Stimulated activated naive CD8-positive, alpha-beta T cell treated with anti-CD3 and anti-CD28 coated beads, Interleukin-15, Interleukin-2, amounts not matched to agents 100 ng/mL and 50 ng/mL, for 24 hours (primary cell): ENCODE data around the gene H2AZ2.
"Not testable (repeated sequence)": the region's sequence is repeated elsewhere in the genome, so short reads cannot be mapped to it uniquely, and the experiment has no call there.

Experiments
- H3K27ac Mint-ChIP-seq: one replicate; pipeline ENCODE4 v1.8.0; 2021; ENCODE audit warnings: mild to moderate bottlenecking, mixed read lengths
- H3K27me3 Mint-ChIP-seq: one replicate; pipeline ENCODE4 v1.8.0; 2021; ENCODE audit warnings: mixed read lengths
- H3K36me3 Mint-ChIP-seq: one replicate; pipeline ENCODE4 v1.8.0; 2021; ENCODE audit warnings: low read depth, mixed read lengths
- H3K4me1 Mint-ChIP-seq: one replicate; pipeline ENCODE4 v1.8.0; 2021; ENCODE audit warnings: low read depth, mixed read lengths
- H3K4me3 Mint-ChIP-seq: one replicate; pipeline ENCODE4 v1.8.0; 2021; ENCODE audit warnings: mild to moderate bottlenecking, mixed read lengths
- H3K9me3 Mint-ChIP-seq: one replicate; pipeline ENCODE4 v1.8.0; 2021; ENCODE audit warnings: mixed read lengths

H2AZ2 gene

GRCh38 chr7:44881066-44881600 lies 33.2 kb upstream of the H2AZ2 start:
- Mint-ChIP-seq H3K4me3 (peak overlapping the region; percentile 97), H3K27me3 (no peaks in the 10 kb centered on the region), H3K27ac (peak overlapping the region; percentile 81), H3K36me3 (peaks cover 80% of the 10 kb centered on the region), H3K9me3 (no peaks in the 10 kb centered on the region), H3K4me1 (peaks cover 65% of the 10 kb centered on the region)

- peak overlapping the region; percentile 97 for H3K4me3 Mint-ChIP-seq
- peaks cover 62% of the 10 kb centered on the region for H3K4me1 Mint-ChIP-seq
- peaks cover 79% of the 10 kb centered on the region for H3K36me3 Mint-ChIP-seq
- H3K9me3 Mint-ChIP-seq, result no peaks in the 10 kb centered on the region
- no peaks in the 10 kb centered on the region for H3K27me3 Mint-ChIP-seq
- peak overlapping the region; percentile 81 for H3K27ac Mint-ChIP-seq
Observed at GRCh38 chr7:44880317-44881018, 32.6 kb upstream of the H2AZ2 start.

DNA sequence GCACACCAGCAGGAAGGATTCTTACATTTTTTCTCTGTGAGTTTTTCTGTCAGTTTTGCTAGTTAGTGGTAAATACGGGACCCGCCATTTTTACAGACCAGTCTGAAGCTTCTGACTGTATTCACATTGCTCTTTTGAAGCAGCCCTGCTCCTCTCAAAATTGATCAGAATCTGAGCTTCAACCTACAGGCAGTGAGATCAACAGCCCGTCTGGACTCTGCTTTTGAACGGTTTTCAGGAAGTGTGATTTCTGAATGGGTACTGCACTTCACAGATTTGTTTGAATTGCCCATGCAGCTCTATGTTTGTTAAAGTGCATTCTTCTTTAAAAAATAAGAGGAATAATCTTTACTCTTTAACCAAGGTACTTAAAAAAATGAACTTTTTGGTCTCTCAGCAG lies 28.5 kb upstream of the H2AZ2 start:
- Mint-ChIP-seq H3K36me3 (peaks cover 47% of the 10 kb centered on the region), H3K9me3 (no peaks in the 10 kb centered on the region), H3K4me1 (peaks cover 39% of the 10 kb centered on the region), H3K27me3 (no peaks in the 10 kb centered on the region), H3K27ac (no peak overlapping the region), H3K4me3 (no peak overlapping the region)

DNA sequence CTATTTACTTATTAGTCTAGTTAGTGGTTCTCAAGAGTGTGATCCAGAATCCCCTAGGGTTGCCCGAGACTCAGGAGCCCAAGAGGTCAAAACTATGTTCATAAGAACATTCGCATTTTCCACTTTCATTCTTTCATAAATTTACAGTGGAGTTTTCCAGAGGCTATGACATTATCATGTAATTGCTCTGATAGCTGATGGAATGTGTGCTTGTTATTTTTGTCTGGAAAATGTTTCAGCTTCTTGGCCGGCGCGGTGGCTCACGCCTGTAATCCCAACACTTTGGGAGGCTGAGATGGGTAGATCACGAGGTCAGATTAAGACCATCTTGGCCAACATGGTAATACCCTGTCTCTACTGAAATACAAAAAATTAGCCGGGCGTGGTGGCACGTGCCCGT lies 27.4 kb upstream of the H2AZ2 start:
- Mint-ChIP-seq H3K4me1 (peaks cover 28% of the 10 kb centered on the region), H3K4me3 (no peak overlapping the region), H3K27ac (no peak overlapping the region), H3K36me3 (peaks cover 36% of the 10 kb centered on the region), H3K27me3 (no peaks in the 10 kb centered on the region), H3K9me3 (no peaks in the 10 kb centered on the region)

DNA sequence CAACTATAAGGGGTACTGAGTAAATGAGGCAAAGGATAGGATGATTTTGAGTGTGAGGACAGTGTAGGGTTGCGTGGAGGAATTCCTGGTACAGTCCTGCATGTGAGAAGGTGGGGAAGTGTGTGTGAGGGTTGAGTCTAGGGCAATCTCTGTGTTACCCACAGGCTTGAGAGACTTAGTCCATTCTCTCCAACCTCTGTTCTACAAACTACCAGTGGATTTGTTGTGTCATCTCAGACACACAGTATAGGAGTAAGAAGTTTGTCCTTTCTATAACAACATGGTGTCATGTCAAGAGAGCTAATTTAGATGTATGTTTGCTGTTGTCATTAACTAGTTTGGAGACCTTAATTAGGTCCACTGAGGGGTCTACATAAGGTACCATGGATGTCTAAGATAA lies 24.9 kb upstream of the H2AZ2 start:
- no peaks in the 10 kb centered on the region for H3K27me3 Mint-ChIP-seq
- H3K27ac Mint-ChIP-seq, result no peak overlapping the region
- peaks cover 14% of the 10 kb centered on the region for H3K4me1 Mint-ChIP-seq
- H3K4me3 Mint-ChIP-seq, result no peak overlapping the region
- no peaks in the 10 kb centered on the region for H3K9me3 Mint-ChIP-seq
- H3K36me3 Mint-ChIP-seq, result peaks cover 17% of the 10 kb centered on the region

- H3K9me3 Mint-ChIP-seq, H3K27ac Mint-ChIP-seq, H3K27me3 Mint-ChIP-seq, H3K4me3 Mint-ChIP-seq: not testable (repeated sequence)
- Mint-ChIP-seq H3K4me1 (peaks cover 21% of the 10 kb centered on the region), H3K36me3 (peaks cover 11% of the 10 kb centered on the region)
Observed at GRCh38 chr7:44871918-44872317, 24.0 kb upstream of the H2AZ2 start.

- H3K4me3 Mint-ChIP-seq, H3K36me3 Mint-ChIP-seq, H3K27ac Mint-ChIP-seq, H3K27me3 Mint-ChIP-seq, H3K9me3 Mint-ChIP-seq: not testable (repeated sequence)
- peaks cover 16% of the 10 kb centered on the region for H3K4me1 Mint-ChIP-seq
Observed at GRCh38 chr7:44870780-44871179, 22.9 kb upstream of the H2AZ2 start.

DNA sequence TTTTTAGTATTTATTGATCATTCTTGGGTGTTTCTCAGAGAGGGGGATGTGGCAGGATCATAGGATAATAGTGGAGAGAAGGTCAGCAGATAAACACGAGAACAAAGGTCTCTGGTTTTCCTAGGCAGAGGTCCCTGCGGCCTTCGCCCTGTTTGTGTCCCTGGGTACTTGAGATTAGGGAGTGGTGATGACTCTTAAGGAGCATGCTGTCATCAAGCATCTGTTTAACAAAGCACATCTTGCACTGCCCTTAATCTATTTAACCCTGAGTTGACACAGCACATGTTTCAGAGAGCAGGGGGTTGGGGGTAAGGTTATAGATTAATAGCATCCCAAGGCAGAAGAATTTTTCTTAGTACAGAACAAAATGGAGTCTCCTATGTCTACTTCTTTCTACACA lies 22.4 kb upstream of the H2AZ2 start:
- not testable (repeated sequence) for H3K9me3 Mint-ChIP-seq, H3K27ac Mint-ChIP-seq, H3K27me3 Mint-ChIP-seq, H3K4me3 Mint-ChIP-seq, H3K36me3 Mint-ChIP-seq
- H3K4me1 Mint-ChIP-seq, result peaks cover 16% of the 10 kb centered on the region

DNA sequence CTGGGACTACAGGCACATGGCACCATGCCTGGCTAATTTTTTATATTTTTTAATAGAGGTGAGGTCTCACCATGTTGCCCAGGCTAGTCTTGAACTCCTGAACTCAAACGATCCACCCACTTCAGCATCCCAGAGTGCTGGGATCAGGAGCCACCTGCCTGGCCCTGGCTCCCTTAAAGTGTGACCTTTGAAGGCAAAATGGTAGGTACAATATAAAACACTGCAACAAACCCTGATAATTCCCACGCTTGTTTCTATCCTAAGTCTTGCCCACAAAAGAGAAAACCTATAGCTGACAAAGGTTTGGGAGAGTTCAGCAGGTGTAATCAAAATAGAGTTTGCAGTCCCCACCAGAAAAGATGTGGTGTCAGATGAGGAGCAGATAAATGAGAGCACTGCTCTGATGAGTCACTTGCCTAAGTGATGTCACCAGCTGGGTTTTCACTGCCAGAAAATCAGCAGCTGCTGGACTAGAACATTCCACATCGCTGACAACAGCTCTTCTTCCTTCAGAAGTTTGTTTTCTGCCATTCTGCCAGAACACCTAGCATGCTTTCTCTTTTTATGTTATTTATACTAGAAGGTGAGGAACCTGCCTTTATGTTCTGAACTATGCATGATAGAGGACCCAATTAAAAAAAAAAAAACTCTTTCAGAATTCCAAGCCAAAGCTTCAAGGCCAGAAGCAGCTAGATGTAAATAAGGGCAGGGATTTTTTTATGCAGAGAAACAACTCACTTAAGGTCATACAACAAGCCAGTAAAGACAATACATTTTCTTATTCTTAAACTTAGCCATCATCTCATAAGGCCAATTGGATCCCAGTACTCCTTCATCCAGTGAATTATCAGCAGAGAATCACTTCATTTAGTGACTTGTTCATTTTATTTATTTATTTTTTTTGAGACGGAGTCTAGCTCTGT lies 19.4 kb upstream of the H2AZ2 start:
- Mint-ChIP-seq H3K4me3 (no peak overlapping the region), H3K27ac (peak overlapping the region; percentile 52), H3K4me1 (peaks cover 7% of the 10 kb centered on the region), H3K27me3 (peaks cover 4% of the 10 kb centered on the region), H3K9me3 (no peaks in the 10 kb centered on the region), H3K36me3 (no peaks in the 10 kb centered on the region)

DNA sequence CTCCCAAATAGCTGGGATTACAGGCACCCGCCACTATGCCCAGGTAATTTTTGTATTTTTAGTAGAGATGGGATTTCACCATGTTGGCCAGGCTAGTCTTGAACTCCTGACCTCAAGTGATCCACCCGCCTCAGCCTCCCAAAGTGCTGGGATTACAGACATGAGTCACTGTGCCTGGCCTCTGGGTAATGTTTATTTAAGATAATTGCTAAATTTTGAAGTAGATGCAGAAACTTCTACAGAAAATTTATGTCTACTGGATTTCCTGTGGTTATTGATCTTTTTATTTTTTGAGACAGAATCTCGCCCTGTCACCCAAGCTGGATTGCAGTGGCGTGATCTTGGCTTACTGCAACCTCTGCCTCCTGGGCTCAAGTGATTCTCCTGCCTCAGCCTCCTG lies 14.1 kb upstream of the H2AZ2 start:
- not testable (repeated sequence) for H3K4me1 Mint-ChIP-seq, H3K9me3 Mint-ChIP-seq, H3K4me3 Mint-ChIP-seq, H3K27me3 Mint-ChIP-seq, H3K36me3 Mint-ChIP-seq, H3K27ac Mint-ChIP-seq

- H3K9me3 Mint-ChIP-seq, result no peaks in the 10 kb centered on the region
- H3K4me3 Mint-ChIP-seq, result no peak overlapping the region
- H3K27ac Mint-ChIP-seq, result no peak overlapping the region
- H3K4me1 Mint-ChIP-seq, result peaks cover 20% of the 10 kb centered on the region
- H3K36me3 Mint-ChIP-seq, result no peaks in the 10 kb centered on the region
- peaks cover 4% of the 10 kb centered on the region for H3K27me3 Mint-ChIP-seq
Observed at GRCh38 chr7:44858161-44858560, 10.3 kb upstream of the H2AZ2 start.

GRCh38 chr7:44854644-44855364 lies 6.9 kb upstream of the H2AZ2 start:
- peaks cover 27% of the 10 kb centered on the region for H3K4me1 Mint-ChIP-seq
- no peaks in the 10 kb centered on the region for H3K36me3 Mint-ChIP-seq
- H3K9me3 Mint-ChIP-seq, result no peaks in the 10 kb centered on the region
- H3K27me3 Mint-ChIP-seq, result no peaks in the 10 kb centered on the region
- no peak overlapping the region for H3K4me3 Mint-ChIP-seq
- no peak overlapping the region for H3K27ac Mint-ChIP-seq

GRCh38 chr7:44853391-44853790 lies 5.5 kb upstream of the H2AZ2 start:
- Mint-ChIP-seq H3K36me3 (no peaks in the 10 kb centered on the region), H3K27me3 (no peaks in the 10 kb centered on the region), H3K9me3 (no peaks in the 10 kb centered on the region), H3K4me3 (no peak overlapping the region), H3K4me1 (peaks cover 35% of the 10 kb centered on the region), H3K27ac (no peak overlapping the region)

- Mint-ChIP-seq H3K27ac (no peak overlapping the region), H3K36me3 (no peaks in the 10 kb centered on the region), H3K4me1 (peaks cover 34% of the 10 kb centered on the region), H3K27me3 (no peaks in the 10 kb centered on the region), H3K4me3 (no peak overlapping the region), H3K9me3 (no peaks in the 10 kb centered on the region)
Observed at GRCh38 chr7:44852590-44852989, 4.7 kb upstream of the H2AZ2 start.
